CD4-positive, alpha-beta T cell (primary cell): ENCODE measurements around the gene ADAMTSL2. TPM values are rescaled to one million over a fixed set of nuclear protein-coding genes. Genes with fewer than 3 reads are reported as not detected.
A peak's percentile ranks its signal among the peaks of the same experiment; 100 is the strongest.

Experiments used
- ATAC-seq: fragments of 200-7000 bp; cut with Tn5 transposase; one replicate; pipeline ENCODE4 v1.10.0; 2022; ENCODE audit warnings: mild to moderate bottlenecking; ENCODE audit not compliant: poor library complexity
- CTCF ChIA-PET: fragments of 350-600 bp; sonication (Branson Sonifier 250); formaldehyde crosslinking; loops from one replicate; lab custom pipeline; 2021; ENCODE audit warnings: antibody characterized with exemption, inconsistent platforms; lab: Charles Lee
- POLR2A ChIA-PET: fragments of 350-600 bp; sonication (Branson Sonifier 250); formaldehyde crosslinking; loops from one replicate; lab custom pipeline; 2021; ENCODE audit warnings: antibody characterized with exemption, inconsistent platforms; lab: Charles Lee
- DNase-seq, 14 experiments: peaks; one replicate each; pipeline ENCODE4 v3.0.0-alpha.2; 2013 to 2020; ENCODE audit warnings: mixed read lengths in 2 of 14
- H3K27ac ChIP-seq, 2 donors: one replicate each; pipeline versions ENCODE4 v1.5.1 to v1.7.0; 2013; ENCODE audit warnings: low read length in 2 of 2, low read depth in 1 of 2, mild to moderate bottlenecking in 1 of 2
- H3K27me3 ChIP-seq, 2 experiments: 1 replicate in 1 of 2; 2 replicates in 1 of 2; pipeline versions ENCODE4 v1.6.1 to v1.7.0; 2013; ENCODE audit warnings: low read length in 2 of 2, control low read depth in 1 of 2, mild to moderate bottlenecking in 1 of 2, moderate library complexity in 1 of 2; ENCODE audit not compliant: insufficient read depth in 2 of 2, control insufficient read depth in 1 of 2
- H3K36me3 ChIP-seq: one replicate; pipeline ENCODE4 v1.6.1; 2013; ENCODE audit warnings: low read length, control low read depth; ENCODE audit not compliant: insufficient read depth
- H3K4me1 ChIP-seq: one replicate; pipeline ENCODE4 v1.6.1; 2013; ENCODE audit warnings: low read length, control low read depth; ENCODE audit not compliant: insufficient read depth
- H3K4me3 ChIP-seq: one replicate; pipeline ENCODE4 v1.5.1; 2013; ENCODE audit warnings: mild to moderate bottlenecking, low read length, moderate library complexity
- H3K9me3 ChIP-seq, 2 experiments: 1 replicate in 1 of 2; 2 replicates in 1 of 2; pipeline versions ENCODE4 v1.6.1 to v1.7.0; 2013; ENCODE audit warnings: low read length in 2 of 2, mild to moderate bottlenecking in 2 of 2, control low read depth in 1 of 2, moderate library complexity in 1 of 2; ENCODE audit not compliant: control insufficient read depth in 1 of 2, insufficient read depth in 1 of 2
- H3K27ac Mint-ChIP-seq: one replicate; pipeline ENCODE4 v1.8.0; 2020; ENCODE audit warnings: mixed read lengths
- H3K27me3 Mint-ChIP-seq: one replicate; pipeline ENCODE4 v1.8.0; 2021; ENCODE audit warnings: mixed read lengths
- H3K36me3 Mint-ChIP-seq: one replicate; pipeline ENCODE4 v1.8.0; 2021; ENCODE audit warnings: low read depth, mixed read lengths
- H3K4me1 Mint-ChIP-seq: one replicate; pipeline ENCODE4 v1.8.0; 2021; ENCODE audit warnings: low read depth, mixed read lengths
- H3K4me3 Mint-ChIP-seq: one replicate; pipeline ENCODE4 v1.8.0; 2020; ENCODE audit warnings: mild to moderate bottlenecking, mixed read lengths
- H3K9me3 Mint-ChIP-seq: one replicate; pipeline ENCODE4 v1.8.0; 2020; ENCODE audit warnings: mixed read lengths
- CTCF ChIP-seq: fragments of 200-600 bp; IDR thresholded peaks from one replicate; pipeline ENCODE4 v1.8.0; 2022; ENCODE audit warnings: antibody characterized with exemption, mild to moderate bottlenecking
- intact Hi-C, 2 experiments: fragments of 100-400 bp; cut with DNase I in 1 of 2; cut with micrococcal nuclease in 1 of 2; formaldehyde crosslinking; loops; one replicate each; pipeline versions ENCODE4 v1.15.1 to v1.9.0; 2023 to 2025; cut with DNase I, micrococcal nuclease
- total RNA-seq, 174 experiments: library from RNA in 2 of 174; stranded (reverse) in 2 of 174; gene quantifications; one replicate each; pipeline ENCODE4 v1.2.3 and lab custom pipeline; 2021 to 2026

Gene ADAMTSL2
- total RNA-seq, 2 experiments from 2014 or later = 1.2 to 1.3 TPM

GRCh38 chr9:133524679-133525228, 9.8 kb upstream of the ADAMTSL2 start, which contains the start of gene MYMK:
Gene MYMK (minus strand): TSS chr9:133524959. CDS start chr9:133524844, 115 bp downstream.
- no peaks in the 10 kb centered on the region for H3K36me3 Mint-ChIP-seq
- POLR2A ChIA-PET = no interaction called here
- no peak for DNase-seq
- H3K27ac Mint-ChIP-seq = no peak within 1 kb of the TSS
- Histone ChIP-seq H3K4me3 (no peak within 1 kb of the TSS), H3K4me1 (peaks cover 8% of the 10 kb centered on the region), H3K27ac (no peak within 1 kb of the TSS), H3K27me3 (no peaks in the 10 kb centered on the region), H3K9me3 (no peaks in the 10 kb centered on the region), H3K36me3 (no peaks in the 10 kb centered on the region)
- intact Hi-C loops = no loop called here
- H3K4me1 Mint-ChIP-seq = peaks cover 11% of the 10 kb centered on the region
- no peak within 1 kb of the TSS for H3K4me3 Mint-ChIP-seq
- TF ChIP-seq CTCF = no peak
- no peaks in the 10 kb centered on the region for H3K27me3 Mint-ChIP-seq
- CTCF ChIA-PET = no interaction called here
- no peak for ATAC-seq
- H3K9me3 Mint-ChIP-seq = no peaks in the 10 kb centered on the region

GRCh38 chr9:133525677-133526076, 8.8 kb upstream of the ADAMTSL2 start:
- Histone ChIP-seq H3K4me3 (no peak overlapping the region), H3K9me3 (no peaks in the 10 kb centered on the region), H3K36me3 (no peaks in the 10 kb centered on the region), H3K27ac (no peak overlapping the region), H3K4me1 (peaks cover 8% of the 10 kb centered on the region), H3K27me3 (no peaks in the 10 kb centered on the region)
- Mint-ChIP-seq H3K36me3 (no peaks in the 10 kb centered on the region), H3K4me1 (peaks cover 11% of the 10 kb centered on the region), H3K27ac (no peak overlapping the region), H3K27me3 (no peaks in the 10 kb centered on the region), H3K4me3 (no peak overlapping the region), H3K9me3 (no peaks in the 10 kb centered on the region)
- CTCF ChIA-PET = no interaction called here
- ATAC-seq (no peak), DNase-seq (no peak)
- intact Hi-C loops = no loop called here
- TF ChIP-seq CTCF = no peak
- POLR2A ChIA-PET = no interaction called here

- H3K36me3 Mint-ChIP-seq = no peaks in the 10 kb centered on the region
- Histone ChIP-seq H3K36me3 (no peaks in the 10 kb centered on the region), H3K27ac (no peak overlapping the region), H3K4me1 (peaks cover 8% of the 10 kb centered on the region), H3K27me3 (no peaks in the 10 kb centered on the region), H3K4me3 (no peak overlapping the region), H3K9me3 (no peaks in the 10 kb centered on the region)
- DNase-seq (peak in 2 of 14 experiments; percentile 6 to 28), ATAC-seq (peak; percentile 67)
- intact Hi-C loops = no loop called here
- H3K27ac Mint-ChIP-seq = no peak overlapping the region
- ChIA-PET POLR2A (no interaction called here), CTCF (no interaction called here)
- no peak overlapping the region for H3K4me3 Mint-ChIP-seq
- no peaks in the 10 kb centered on the region for H3K27me3 Mint-ChIP-seq
- H3K9me3 Mint-ChIP-seq = no peaks in the 10 kb centered on the region
- TF ChIP-seq CTCF = no peak
- peaks cover 11% of the 10 kb centered on the region for H3K4me1 Mint-ChIP-seq
These were observed 7.7 kb upstream of the ADAMTSL2 start for GRCh38 chr9:133526721-133527321.
